B cell (primary cell): ENCODE measurements around the gene SIX5. TPM values are rescaled to one million over a fixed set of nuclear protein-coding genes. Genes with fewer than 3 reads are reported as not detected.

ENCODE experiments used
- ATAC-seq: fragments of 200-7000 bp; cut with Tn5 transposase; one replicate; pipeline ENCODE4 v1.10.0; 2021; ENCODE audit warnings: low read depth, mild to moderate bottlenecking, moderate number of reproducible peaks, moderate library complexity
- CTCF ChIA-PET: fragments of 350-600 bp; sonication (Branson Sonifier 250); formaldehyde crosslinking; loops from one replicate; lab custom pipeline; 2021; ENCODE audit warnings: antibody characterized with exemption, inconsistent platforms; lab: Charles Lee
- POLR2A ChIA-PET: fragments of 350-600 bp; sonication (Branson Sonifier 250); formaldehyde crosslinking; loops from one replicate; lab custom pipeline; 2021; ENCODE audit warnings: antibody characterized with exemption; lab: Charles Lee
- DNase-seq: peaks from one replicate; pipeline ENCODE4 v3.0.0; 2013
- H2AFZ ChIP-seq: 2 replicates; pipeline ENCODE4 v1.6.1; 2012; ENCODE audit warnings: mild to moderate bottlenecking, low read depth, low read length; ENCODE audit not compliant: insufficient read depth, poor library complexity, severe bottlenecking
- H3K27ac ChIP-seq, 2 donors: 1 replicate in 1 of 2; 2 replicates in 1 of 2; pipeline ENCODE4 v1.5.1; 2012 to 2013; ENCODE audit warnings: low read length in 2 of 2, mild to moderate bottlenecking in 2 of 2, moderate library complexity in 1 of 2
- H3K27me3 ChIP-seq, 4 experiments: fragments of 200-600 bp in 1 of 4; sonication (generic) in 1 of 4; replicated peaks in 1 of 4; 1 replicate in 2 of 4; 2 replicates in 2 of 4; pipeline versions ENCODE4 v1.6.1 to v1.7.0; 2013 to 2016; ENCODE audit warnings: low read length in 3 of 4, mild to moderate bottlenecking in 2 of 4, mixed read lengths in 1 of 4, moderate library complexity in 1 of 4; ENCODE audit not compliant: insufficient read depth in 4 of 4, control insufficient read depth in 3 of 4; ENCODE audit errors: control extremely low read depth in 1 of 4
- H3K36me3 ChIP-seq, 2 experiments: replicated peaks in 1 of 2; 1 replicate in 1 of 2; 2 replicates in 1 of 2; pipeline versions ENCODE4 v1.6.1 to v1.7.1; 2013; ENCODE audit warnings: low read length in 1 of 2; ENCODE audit not compliant: insufficient read depth in 2 of 2, control insufficient read depth in 1 of 2; ENCODE audit errors: control extremely low read depth in 1 of 2, extremely low read depth in 1 of 2
- H3K4me1 ChIP-seq, 2 donors: fragments of 200-600 bp in 1 of 2; sonication (generic) in 1 of 2; 1 replicate in 1 of 2; 2 replicates in 1 of 2; pipeline versions ENCODE4 v1.5.1 to v1.6.1; 2013 to 2017; ENCODE audit warnings: low read length in 2 of 2; ENCODE audit not compliant: control insufficient read depth in 2 of 2, insufficient read depth in 2 of 2
- H3K4me2 ChIP-seq: replicated peaks from 2 replicates; pipeline ENCODE3; 2012; ENCODE audit warnings: mild to moderate bottlenecking, low read depth, low read length; ENCODE audit not compliant: poor library complexity, severe bottlenecking
- H3K4me3 ChIP-seq, 5 experiments: fragments of 200-600 bp in 1 of 5; sonication (generic) in 1 of 5; 1 replicate in 3 of 5; 2 replicates in 2 of 5; pipeline versions ENCODE4 v1.5.1 to v1.7.0; 2011 to 2016; ENCODE audit warnings: low read length in 4 of 5, mild to moderate bottlenecking in 4 of 5, low read depth in 2 of 5, control low read depth in 1 of 5, moderate library complexity in 1 of 5; ENCODE audit not compliant: insufficient read depth in 1 of 5; ENCODE audit errors: control extremely low read depth in 1 of 5, extremely low read depth in 1 of 5
- H3K79me2 ChIP-seq: fragments of 200-600 bp; sonication (generic); one replicate; pipeline ENCODE4 v1.6.0; 2016; ENCODE audit warnings: low read length; ENCODE audit not compliant: control insufficient read depth, insufficient read depth
- H3K9ac ChIP-seq: fragments of 200-600 bp; sonication (generic); 2 replicates; pipeline ENCODE4 v1.6.1; 2017; ENCODE audit warnings: mild to moderate bottlenecking, low read length, moderate library complexity
- H3K9me3 ChIP-seq, 3 donors: one replicate each; pipeline versions ENCODE4 v1.6.1 to v1.7.1; 2013; ENCODE audit warnings: low read length in 2 of 3; ENCODE audit not compliant: control insufficient read depth in 2 of 3, insufficient read depth in 1 of 3; ENCODE audit errors: control extremely low read depth in 1 of 3
- H4K20me1 ChIP-seq: 2 replicates; pipeline ENCODE4 v1.6.0; 2012; ENCODE audit warnings: mild to moderate bottlenecking, low read length; ENCODE audit not compliant: insufficient read depth, control insufficient read depth, poor library complexity, severe bottlenecking
- H3K27ac Mint-ChIP-seq: one replicate; pipeline ENCODE4 v1.8.0; 2021; ENCODE audit warnings: mixed read lengths
- H3K27me3 Mint-ChIP-seq: one replicate; pipeline ENCODE4 v1.8.0; 2021; ENCODE audit warnings: mixed read lengths
- H3K4me1 Mint-ChIP-seq: one replicate; pipeline ENCODE4 v1.8.0; 2021; ENCODE audit warnings: mixed read lengths
- H3K4me3 Mint-ChIP-seq: one replicate; pipeline ENCODE4 v1.8.0; 2021; ENCODE audit warnings: mixed read lengths
- H3K9me3 Mint-ChIP-seq: one replicate; pipeline ENCODE4 v1.8.0; 2022; ENCODE audit warnings: mixed read lengths; ENCODE audit not compliant: insufficient read depth
- CTCF ChIP-seq: fragments of 200-600 bp; IDR thresholded peaks from one replicate; pipeline ENCODE4 v1.8.0; 2022; ENCODE audit warnings: antibody characterized with exemption, mild to moderate bottlenecking
- EZH2 ChIP-seq: IDR thresholded peaks from 2 replicates; pipeline ENCODE4 v1.6.1; 2012; ENCODE audit warnings: borderline replicate concordance, low read depth, mild to moderate bottlenecking, moderate library complexity, low read length; ENCODE audit not compliant: insufficient read depth, poor library complexity, severe bottlenecking
- WGBS: methylation state at CpG from one replicate; pipeline ENCODE4 v1.1.5; 2013; ENCODE audit warnings: missing lambda C conversion rate; ENCODE audit not compliant: insufficient coverage; 5-methylcytosine and 5-hydroxymethylcytosine counted together
- intact Hi-C: fragments of 100-400 bp; cut with micrococcal nuclease; formaldehyde crosslinking; loops from one replicate; pipeline ENCODE4 v1.10.0; 2022
- polyA plus RNA-seq: library from polyadenylated mRNA; depleted of rRNA; stranded (reverse); fragments of >200 nt; gene quantifications from 2 replicates; pipeline ENCODE4 v1.2.3, GENCODE V29; 2012
- total RNA-seq, 2 donors: library from RNA; stranded (reverse); fragments of 120-200 nt in 1 of 2; gene quantifications; 1 replicate in 1 of 2; 2 replicates in 1 of 2; pipeline versions ENCODE4 v1.2.3 to v1.2.4, GENCODE V29; 2013 to 2022

The SIX5 gene
- total and polyA plus RNA-seq, 2 donors (not counting 1 experiment from before 2014, with no cell fraction given): 1.4 to 2.1 TPM

GRCh38 chr19:45790942-45791341, 21.9 kb upstream of the SIX5 start:
- WGBS: 14% methylated on average over 5 of the region's 8 CpGs
- H3K9me3 ChIP-seq: no peaks in the 10 kb centered on the region
- intact Hi-C loops: loop anchor here (5.0 to 10.0 kb wide), 2 partner anchors 74 to 204 kb away; partner anchors contain the start of gene CCDC61
- no peak overlapping the region for H3K9ac ChIP-seq
- no peaks in the 10 kb centered on the region for H3K27me3 ChIP-seq
- H4K20me1 ChIP-seq: peaks cover 49% of the 10 kb centered on the region
- no peaks in the 10 kb centered on the region for H3K9me3 Mint-ChIP-seq
- no peak overlapping the region for H3K27ac ChIP-seq
- DNase-seq (peak; percentile 67), ATAC-seq (no peak)
- no peak overlapping the region for H2AFZ ChIP-seq
- peaks cover 32% of the 10 kb centered on the region for H3K79me2 ChIP-seq
- H3K27me3 Mint-ChIP-seq: peaks cover 8% of the 10 kb centered on the region
- peak overlapping the region; percentile 56 for H3K27ac Mint-ChIP-seq
- TF ChIP-seq CTCF (no peak), EZH2 (no peak)
- H3K4me3 ChIP-seq: peak overlapping the region in 1 of 5 experiments; percentile 73
- peaks cover 24 to 29% of the 10 kb centered on the region in 2 donors for H3K4me1 ChIP-seq
- H3K4me1 Mint-ChIP-seq: peaks cover 30% of the 10 kb centered on the region
- H3K4me3 Mint-ChIP-seq: peak overlapping the region; percentile 91
- ChIA-PET CTCF (interaction anchor here (0.8 to 3.5 kb wide), 5 partner anchors 8 to 26 kb away, joined by 4 to 13 read pairs (median 6); partner anchors contain the start of gene SIX5), POLR2A (no interaction called here)
- peak overlapping the region; percentile 95 for H3K4me2 ChIP-seq
- H3K36me3 ChIP-seq: peaks cover 0 to 26% of the 10 kb centered on the region in 2 experiments

- H3K79me2 ChIP-seq: peaks cover 29% of the 10 kb centered on the region
- Mint-ChIP-seq H3K4me3 (no peak overlapping the region), H3K27me3 (peaks cover 2% of the 10 kb centered on the region), H3K9me3 (no peaks in the 10 kb centered on the region), H3K4me1 (peaks cover 28% of the 10 kb centered on the region), H3K27ac (no peak overlapping the region)
- ChIA-PET CTCF (interaction anchor here (0.7 to 3.5 kb wide), 4 partner anchors 10 to 62 kb away, joined by 3 to 13 read pairs (median 4); no protein-coding TSS in a partner anchor), POLR2A (no interaction called here)
- no peak overlapping the region for H3K9ac ChIP-seq
- DNase-seq (no peak), ATAC-seq (no peak)
- H3K36me3 ChIP-seq: peaks cover 0 to 29% of the 10 kb centered on the region in 2 experiments
- H4K20me1 ChIP-seq: peaks cover 63% of the 10 kb centered on the region
- H3K4me3 ChIP-seq: no peak overlapping the region
- WGBS: 99% methylated on average over 7 of the region's 15 CpGs
- no peak overlapping the region for H3K4me2 ChIP-seq
- peaks cover 24 to 29% of the 10 kb centered on the region in 2 donors for H3K4me1 ChIP-seq
- H3K9me3 ChIP-seq: no peaks in the 10 kb centered on the region
- TF ChIP-seq EZH2 (no peak), CTCF (no peak)
- intact Hi-C loops: no loop called here
- H2AFZ ChIP-seq: no peak overlapping the region
- H3K27ac ChIP-seq: no peak overlapping the region
- H3K27me3 ChIP-seq: no peaks in the 10 kb centered on the region
Observed at GRCh38 chr19:45789035-45789786, 20.2 kb upstream of the SIX5 start.
